ENCODE results near the gene KRT1.
A peak's percentile ranks its signal among the peaks of the same experiment; 100 is the strongest.
"Not testable (repeated sequence)": the region's sequence is repeated elsewhere in the genome, so short reads cannot be mapped to it uniquely, and the experiment has no call there.

KRT1 gene

DNA sequence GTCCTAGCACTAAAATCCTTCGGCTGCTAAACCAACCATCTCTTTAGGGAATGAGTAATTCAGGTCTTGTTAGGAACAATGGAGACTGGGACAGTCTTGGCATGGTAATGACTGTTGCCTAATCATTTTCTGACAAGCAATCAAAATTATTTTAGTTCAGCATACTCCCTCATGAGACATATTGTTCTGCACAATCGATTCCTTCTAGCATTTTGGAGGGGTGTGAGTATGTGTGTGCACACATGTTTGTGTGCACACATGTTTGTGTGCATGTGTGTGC lies 2.1 kb upstream of the KRT1 start:
- DNase-seq, result no peak

DNA sequence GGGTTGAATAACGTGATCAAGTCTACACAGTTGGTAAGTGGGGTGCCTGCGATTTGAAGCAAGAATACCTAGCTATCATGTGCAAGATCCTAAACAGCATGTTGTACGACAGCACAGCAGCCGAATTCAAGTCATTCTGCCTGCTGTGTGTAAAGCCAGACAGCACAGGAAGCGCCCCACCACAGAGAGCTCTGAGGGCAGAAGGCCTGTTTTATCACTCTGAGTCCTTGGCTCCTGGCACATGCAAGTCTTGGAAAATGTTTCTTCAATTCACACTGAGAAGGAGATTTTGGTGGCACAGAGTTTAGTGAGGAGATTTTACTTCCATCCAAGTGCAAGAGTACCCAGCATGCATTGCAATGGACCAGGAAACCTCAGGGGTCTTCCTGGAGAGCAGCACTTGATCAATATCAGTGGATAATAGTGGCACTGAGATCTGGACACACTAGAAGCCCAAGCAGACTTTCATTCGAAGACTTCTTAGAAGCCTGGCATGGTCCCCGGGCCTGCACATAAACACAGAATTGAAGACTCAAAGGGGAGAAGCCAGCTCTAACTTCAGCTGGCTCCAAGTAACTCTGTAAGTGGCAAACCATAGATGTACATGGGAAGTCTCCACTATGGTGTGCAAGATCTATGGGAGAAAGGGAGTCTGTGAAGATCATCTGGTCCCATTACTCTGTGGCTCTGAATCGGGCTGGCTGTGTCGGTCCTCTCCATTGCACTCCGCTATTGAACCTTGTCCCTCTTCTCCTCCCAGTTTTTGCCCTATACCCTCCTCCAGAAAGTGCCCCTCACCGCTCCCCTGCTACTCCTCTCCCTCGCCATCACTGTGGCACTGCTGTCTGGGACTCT lies 1.5 kb upstream of the KRT1 start:
- peak in 1 of 51 donors; percentile 7 for DNase-seq

- DNase-seq, result no peak
These were observed 332 bp downstream of the KRT1 start for GRCh38 chr12:52679875-52680274.

DNA sequence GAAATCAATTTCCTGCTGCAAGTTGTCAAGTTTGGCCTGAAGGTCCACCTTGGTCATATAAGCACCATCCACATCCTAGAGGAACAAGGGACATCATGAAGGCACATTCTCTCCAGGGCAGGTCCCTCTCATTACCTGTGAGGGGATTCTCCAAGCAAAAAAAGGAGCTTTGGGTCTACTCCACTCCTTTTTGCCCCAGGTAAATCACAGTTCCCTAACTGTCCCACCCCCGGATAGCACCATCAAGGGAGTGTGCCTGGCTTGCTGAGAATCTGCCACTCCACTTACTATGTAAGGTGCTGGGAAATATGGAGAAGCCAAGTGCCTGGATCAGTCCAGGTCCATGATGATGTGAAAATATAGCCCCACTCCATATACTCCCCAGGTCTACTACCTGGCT lies 2.5 kb downstream of the KRT1 start:
- DNase-seq, result no peak

DNA sequence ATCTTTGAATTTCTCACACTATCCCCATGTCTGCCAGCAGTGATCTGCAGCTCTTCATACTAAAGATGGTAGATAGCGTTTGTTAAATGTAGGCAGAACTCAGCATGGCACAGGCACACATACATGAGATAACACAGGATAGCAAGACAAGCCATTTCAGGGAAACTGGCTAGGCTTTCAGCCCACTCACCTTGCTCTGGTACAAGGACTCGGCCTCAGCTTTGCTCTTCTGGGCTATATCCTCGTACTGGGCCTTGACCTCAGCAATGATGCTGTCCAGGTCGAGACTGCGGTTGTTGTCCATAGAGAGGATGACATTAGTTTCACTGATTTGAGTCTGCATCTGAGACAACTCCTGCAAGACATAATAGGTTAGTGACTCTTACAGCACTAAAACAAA lies 3.1 kb downstream of the KRT1 start:
- no peak for DNase-seq

DNA sequence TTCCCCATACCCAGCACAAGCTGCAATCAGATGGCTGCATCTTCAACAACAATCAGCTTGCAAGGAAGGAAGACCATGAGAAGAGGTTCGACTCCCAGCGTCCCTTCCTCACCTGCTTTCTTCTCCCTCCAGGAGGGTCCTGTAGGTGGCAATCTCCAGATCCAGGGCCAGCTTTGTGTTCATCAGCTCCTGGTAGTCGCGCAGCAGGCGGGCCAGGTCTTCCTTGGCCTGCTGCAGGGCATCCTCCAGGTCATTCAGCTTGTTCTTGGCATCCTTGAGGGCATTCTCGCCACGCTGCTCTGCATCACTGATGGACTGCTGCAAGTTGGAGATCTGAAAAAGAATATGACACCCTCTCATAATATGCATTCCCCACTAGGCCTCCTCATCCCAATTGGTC lies 4.0 kb downstream of the KRT1 start:
- no peak for DNase-seq

- DNase-seq, result no peak
These were observed 4.9 kb downstream of the KRT1 start for GRCh38 chr12:52675301-52675701.

GRCh38 chr12:52674433-52674775 lies 5.8 kb downstream of the KRT1 start:
- no peak for DNase-seq

DNA sequence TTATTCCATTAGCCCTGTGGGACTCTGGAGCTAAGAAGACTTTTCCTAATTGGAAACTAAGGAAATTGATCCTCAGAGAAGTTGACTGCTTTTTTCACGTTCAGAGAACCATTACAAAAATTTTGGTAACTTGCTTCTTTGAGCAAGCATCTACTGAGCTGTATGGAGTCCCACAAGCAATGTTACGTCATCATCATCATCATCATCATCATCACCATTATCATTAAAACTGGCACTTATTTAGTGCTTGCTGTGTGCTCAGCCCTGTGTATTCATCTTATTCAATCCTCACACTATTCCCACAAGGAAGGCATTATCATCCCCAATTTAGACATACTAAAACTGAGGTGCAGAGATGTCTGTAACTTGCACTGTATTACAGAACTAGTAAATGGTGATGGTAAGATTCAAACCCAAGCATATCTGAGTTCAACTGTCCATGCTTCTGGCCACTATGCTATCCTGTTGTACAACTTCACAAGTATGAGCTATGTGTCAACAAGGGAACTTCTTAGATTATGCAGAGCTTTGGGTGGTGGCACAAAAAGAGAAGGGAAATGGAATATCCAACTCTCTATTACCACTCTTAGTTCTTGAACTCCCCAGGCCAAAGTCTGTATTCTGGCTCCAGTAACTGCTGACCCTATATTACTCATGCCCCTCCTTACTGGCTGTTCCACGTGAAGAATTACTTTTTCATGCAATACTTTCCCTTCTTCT lies 6.3 kb downstream of the KRT1 start:
- DNase-seq, result no peak

DNA sequence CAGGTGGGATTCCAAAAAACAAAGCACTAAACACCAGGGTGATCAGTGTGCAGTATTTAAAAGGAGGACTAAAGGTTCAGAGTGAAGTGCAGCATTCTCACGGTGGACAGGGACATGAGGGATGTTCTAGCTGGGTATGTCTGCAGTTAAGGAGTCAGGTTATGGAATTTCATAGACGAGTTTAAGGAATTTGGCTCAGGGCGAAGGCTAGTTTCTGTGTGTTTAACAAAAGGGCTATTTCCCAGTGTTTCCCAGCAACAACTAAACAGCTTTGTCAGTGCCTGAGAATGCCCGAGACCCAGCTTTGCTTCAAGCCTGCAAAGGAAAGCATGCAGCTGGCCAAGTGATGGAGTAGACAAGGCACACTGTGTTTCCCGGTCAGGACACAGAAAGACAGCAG lies 7.0 kb downstream of the KRT1 start:
- peak in 5 of 51 donors; percentile 3 to 25 (median 17) for DNase-seq

DNA sequence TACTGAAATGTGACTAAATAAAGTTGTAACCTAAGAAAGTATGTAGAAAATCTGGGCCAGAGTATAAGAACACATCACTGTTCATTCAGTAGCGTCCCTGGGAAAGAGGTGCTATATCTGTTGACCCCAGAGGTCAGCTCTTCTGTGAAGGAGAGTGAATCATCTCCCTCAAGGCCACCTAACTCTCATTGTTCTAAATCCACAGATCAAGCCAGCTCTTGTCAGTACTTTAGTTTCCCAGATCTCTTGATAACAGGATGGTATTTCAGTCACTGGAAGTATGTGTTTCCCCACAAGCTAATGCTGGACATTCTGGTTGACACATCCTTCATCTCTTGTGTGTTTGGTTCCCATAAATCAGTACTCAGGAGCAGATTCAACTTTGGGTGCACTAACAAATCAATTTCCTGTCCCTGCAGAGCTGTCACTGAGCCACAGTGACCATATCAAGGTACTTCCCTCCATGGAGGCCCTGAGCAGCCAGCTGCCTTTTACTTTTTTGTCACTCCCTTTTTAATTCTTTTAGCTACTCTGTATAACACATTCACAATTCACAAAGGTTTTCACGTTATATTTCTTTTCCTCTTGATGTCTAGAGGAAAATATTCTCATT lies 7.8 kb downstream of the KRT1 start:
- DNase-seq, result no peak

DNA sequence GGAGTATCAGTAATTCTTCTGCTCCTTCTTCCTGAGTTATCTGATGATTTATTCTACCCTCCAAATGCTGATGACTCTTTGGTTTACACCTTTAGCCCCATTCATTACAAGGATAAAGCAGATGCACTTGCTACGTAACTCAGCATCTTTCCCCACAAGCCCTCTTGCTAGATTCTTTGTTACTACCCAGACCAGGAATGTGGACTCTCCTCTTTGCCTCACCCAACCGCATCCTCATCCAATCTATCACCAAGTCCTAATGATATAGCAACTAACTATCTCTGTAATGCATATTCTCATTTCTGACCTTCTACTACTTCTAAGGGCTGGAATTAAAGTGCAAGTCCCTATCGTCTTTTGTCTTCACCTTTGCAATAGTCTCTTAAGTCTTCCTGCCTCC lies 9.2 kb downstream of the KRT1 start:
- no peak for DNase-seq

DNA sequence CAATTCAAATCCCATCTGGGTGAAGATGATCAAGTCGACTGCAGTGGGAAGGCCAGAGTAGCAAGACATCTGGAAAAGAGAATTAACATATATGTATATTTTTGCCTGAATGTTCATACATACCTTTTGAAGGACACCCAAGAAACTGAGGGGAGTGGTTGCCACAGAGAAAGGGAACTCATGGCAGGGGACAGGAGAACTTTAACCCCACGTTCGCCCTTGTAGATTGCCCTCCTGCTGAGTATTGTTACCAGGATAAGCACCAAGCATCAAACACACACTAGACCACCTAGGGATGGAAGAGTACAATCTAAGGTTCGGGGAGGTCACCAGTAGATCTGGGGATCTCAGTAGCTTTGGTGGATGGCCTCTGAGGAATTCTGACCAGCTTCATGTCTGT lies 9.7 kb downstream of the KRT1 start:
- DNase-seq, result no peak

GRCh38 chr12:52669941-52670340 lies 10.3 kb downstream of the KRT1 start:
- DNase-seq, result not testable (repeated sequence)

- DNase-seq, result no peak
These were observed 10.8 kb downstream of the KRT1 start for GRCh38 chr12:52669426-52669825.

DNA sequence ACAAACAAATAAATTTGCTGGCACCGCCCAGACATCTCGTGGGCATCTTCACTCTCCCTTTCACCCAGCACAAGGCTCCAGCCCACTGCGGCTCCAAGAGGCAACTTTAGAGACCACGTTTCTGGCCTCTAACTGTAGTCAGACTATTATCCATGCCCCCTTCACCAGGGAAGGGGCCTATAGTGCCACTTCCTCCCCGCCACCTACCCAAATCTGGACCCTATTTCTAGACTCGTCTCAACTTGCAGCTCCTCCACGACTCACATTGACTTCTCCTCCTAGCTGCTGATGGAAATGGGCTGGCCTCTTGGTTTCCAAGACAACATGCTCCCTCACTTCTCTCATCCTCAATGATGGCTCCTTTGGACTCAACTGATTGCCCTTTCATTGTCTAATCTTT lies 12.3 kb downstream of the KRT1 start:
- DNase-seq, result no peak

GRCh38 chr12:52667509-52667908 lies 12.7 kb downstream of the KRT1 start:
- no peak for DNase-seq

DNA sequence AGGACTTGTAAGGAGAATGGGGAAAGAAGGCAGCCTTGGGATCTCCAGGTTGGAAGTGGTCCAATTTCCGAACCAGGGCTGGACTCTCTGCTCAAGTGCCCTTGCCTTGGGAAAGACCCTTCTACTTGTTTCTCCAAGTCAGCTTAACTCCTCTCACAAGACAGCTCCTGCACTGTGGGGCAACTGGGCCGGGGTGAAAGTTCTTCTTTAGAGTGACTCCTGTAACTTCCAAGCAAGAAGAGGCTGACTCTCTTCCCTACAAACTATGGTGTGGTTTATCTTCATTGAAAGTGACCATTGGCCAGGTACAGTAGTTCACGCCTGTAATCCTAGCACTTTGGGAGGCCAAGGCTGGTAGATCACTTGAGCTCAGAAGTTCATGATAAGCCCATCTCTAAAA lies 13.7 kb downstream of the KRT1 start:
- no peak for DNase-seq

GRCh38 chr12:52663420-52663819 lies 16.8 kb downstream of the KRT1 start:
- DNase-seq, result no peak

DNA sequence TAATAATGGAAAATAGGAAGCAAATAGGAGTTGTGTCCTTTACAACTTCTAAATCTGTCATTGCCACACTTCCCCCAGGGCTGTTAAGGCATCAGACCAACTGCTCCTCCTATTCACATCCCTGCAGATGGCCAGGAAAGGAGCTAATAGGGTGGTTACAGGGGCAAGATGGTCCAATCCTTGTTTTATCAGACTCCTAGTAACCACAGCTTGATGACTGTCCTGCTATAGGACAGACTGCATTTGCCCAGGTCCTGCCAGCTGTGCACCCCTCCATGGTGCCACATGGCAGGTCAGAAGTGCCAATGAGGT lies 17.3 kb downstream of the KRT1 start:
- DNase-seq, result no peak

DNA sequence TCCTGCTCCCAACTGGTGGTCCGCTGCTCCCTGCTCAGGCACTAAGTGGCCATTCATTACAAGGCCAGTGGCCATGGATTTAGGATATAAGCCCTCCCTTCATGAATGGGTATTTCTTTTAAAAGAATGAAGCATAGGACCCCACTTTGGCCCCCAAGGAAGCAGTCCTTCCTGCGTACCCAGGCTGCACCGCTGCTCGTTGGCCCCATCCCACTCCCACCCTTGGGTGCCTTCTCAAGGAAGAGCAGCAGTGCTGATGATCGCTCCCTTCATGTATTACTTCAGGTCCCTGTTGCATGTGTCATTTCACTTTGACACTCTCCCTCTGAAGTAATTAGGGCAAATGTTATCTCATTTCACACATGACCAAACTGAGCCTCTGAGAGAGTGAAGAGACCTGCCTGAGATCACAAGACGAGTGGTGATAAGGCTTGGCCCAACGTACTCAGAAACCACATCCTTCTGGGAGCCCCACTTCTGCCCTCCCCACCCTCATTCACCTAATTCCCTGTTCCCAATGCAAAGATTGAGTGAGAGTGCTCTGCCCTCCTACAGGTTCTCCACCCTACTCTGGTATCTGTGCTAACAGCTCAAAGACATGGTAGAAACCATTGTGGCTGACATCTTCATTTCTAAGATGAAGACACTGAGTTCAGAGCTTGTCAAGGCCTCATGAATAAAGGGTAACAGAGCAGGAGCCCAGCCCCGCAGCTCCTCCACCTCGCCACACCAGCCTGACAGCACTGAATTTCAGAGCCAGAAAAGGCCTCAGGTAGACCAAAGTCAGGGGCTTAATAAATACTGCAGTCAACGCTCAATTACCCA lies 17.9 kb downstream of the KRT1 start:
- DNase-seq, result no peak

- DNase-seq, result no peak
These were observed 18.5 kb downstream of the KRT1 start for GRCh38 chr12:52661668-52662067.

All from hypothalamus (tissue), 51 donors.